Umbilical cord (tissue), 2 donors: ENCODE results near the gene WNT8A. TPM values are rescaled to one million over a fixed set of nuclear protein-coding genes. Genes with fewer than 3 reads are reported as not detected.
A peak's percentile ranks its signal among the peaks of the same experiment; 100 is the strongest.

Experiments
- DNase-seq: peaks from one replicate; pipeline ENCODE4 v3.0.0-alpha.2; 2015; ENCODE audit warnings: low spot score
- total RNA-seq: library from RNA; depleted of rRNA; stranded (reverse); fragments of >200 nt; gene quantifications from one replicate; pipeline ENCODE4 v1.2.3, GENCODE V29; 2014; ENCODE audit warnings: low replicate concordance; ENCODE audit not compliant: insufficient read depth

Gene WNT8A
- total RNA-seq, 1 donor from 2014 or later, result 7.2 TPM

DNA sequence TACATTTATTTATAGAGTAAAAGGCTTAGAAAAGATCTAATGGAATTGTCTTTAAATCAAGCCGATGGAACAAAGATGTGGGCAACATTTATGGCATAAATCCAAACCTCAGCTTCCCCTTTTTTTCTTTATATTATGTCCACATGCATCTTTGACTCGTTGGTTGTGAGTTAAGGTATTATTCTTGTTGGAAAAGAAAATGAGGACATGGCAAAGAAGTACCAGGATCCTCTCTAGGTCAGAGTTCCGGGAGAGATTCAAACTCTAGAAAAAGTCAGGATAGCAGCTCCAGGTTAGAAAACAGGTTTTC is 55.9 kb downstream of the WNT8A start:
- DNase-seq, result no peak

DNA sequence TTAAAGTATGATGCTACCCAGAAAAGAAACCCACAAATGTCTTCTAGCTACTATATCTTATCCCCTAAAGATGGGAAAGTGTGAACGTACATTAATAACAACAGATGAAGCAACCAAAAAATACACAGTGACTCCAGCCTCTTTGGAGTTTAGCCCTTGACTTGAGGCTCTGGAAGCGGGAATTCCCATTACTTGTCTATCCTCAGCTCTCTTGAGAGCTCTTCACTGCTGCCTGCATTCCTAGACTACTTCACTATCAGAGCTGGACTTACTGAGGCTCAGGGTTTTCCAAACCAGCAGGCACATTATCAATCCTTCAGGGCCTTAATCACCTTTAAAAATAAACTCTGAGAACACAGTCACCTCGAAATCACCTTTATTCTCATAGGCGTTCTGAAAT is 56.4 kb downstream of the WNT8A start:
- peak; percentile 28 for DNase-seq

Other genes with a start within 250 kb of the WNT8A start
- gene MYOT, start 216.2 kb upstream of the WNT8A start, total RNA-seq, result not detected
- 2.4 TPM for gene PKD2L2, start 194.6 kb upstream of the WNT8A start, total RNA-seq
- gene FAM13B, start 51.0 kb upstream of the WNT8A start, total RNA-seq, result 91.5 TPM
- gene NME5, start 55.4 kb downstream of the WNT8A start, total RNA-seq, result not detected
- gene BRD8, start 94.6 kb downstream of the WNT8A start, total RNA-seq, result 19.3 TPM
- 6.0 TPM for gene KIF20A, start 95.1 kb downstream of the WNT8A start, total RNA-seq
- 38.8 TPM for gene CDC23, start 129.3 kb downstream of the WNT8A start, total RNA-seq
- 0.96 TPM for gene GFRA3, start 190.6 kb downstream of the WNT8A start, total RNA-seq
- gene CDC25C, start 247.8 kb downstream of the WNT8A start, total RNA-seq, result 2.2 TPM